GM12878 (cell line): ENCODE results near the gene LRRC56. TPM values are rescaled to one million over a fixed set of nuclear protein-coding genes. Genes with fewer than 3 reads are reported as not detected.

ENCODE experiments used
- BMI1 ChIP-seq: fragments of 450-650 bp; IDR thresholded peaks from 2 replicates; pipeline ENCODE4 v1.6.1; 2016; ENCODE audit warnings: mild to moderate bottlenecking, moderate library complexity, borderline replicate concordance
- CBFB ChIP-seq: IDR thresholded peaks from 2 replicates; pipeline ENCODE4 v1.6.1; 2016; ENCODE audit warnings: antibody characterized with exemption, low read depth
- CHD1 ChIP-seq: IDR thresholded peaks from 2 replicates; pipeline ENCODE4 v1.6.1; 2012; ENCODE audit warnings: low read depth, low read length, improper control_type of control experiment
- CREM ChIP-seq: IDR thresholded peaks from 2 replicates; pipeline ENCODE4 v1.6.1; 2014; ENCODE audit warnings: antibody characterized with exemption, low read depth
- CUX1 ChIP-seq: IDR thresholded peaks from 2 replicates; pipeline ENCODE4 v1.6.1; 2012; ENCODE audit warnings: improper control_type of control experiment, low read depth, low read length; ENCODE audit not compliant: insufficient replicate concordance
- DPF2 ChIP-seq: fragments of 450-650 bp; IDR thresholded peaks from 2 replicates; pipeline ENCODE4 v1.6.1; 2017; ENCODE audit warnings: mild to moderate bottlenecking
- ESRRA ChIP-seq: IDR thresholded peaks from 2 replicates; pipeline ENCODE4 v1.6.1; 2012; ENCODE audit warnings: mild to moderate bottlenecking, low read length, improper control_type of control experiment
- HDAC6 ChIP-seq: fragments of 200-600 bp; sonication (generic); IDR thresholded peaks from one replicate; pipeline ENCODE4 v1.8.0; 2017; ENCODE audit warnings: antibody characterized with exemption; ENCODE audit not compliant: unreplicated experiment
- MEF2B ChIP-seq: fragments of 450-650 bp; IDR thresholded peaks from 2 replicates; pipeline ENCODE4 v1.6.1; 2018; ENCODE audit warnings: mild to moderate bottlenecking, moderate library complexity; ENCODE audit not compliant: partially characterized antibody, poor library complexity, severe bottlenecking
- NFXL1 ChIP-seq: fragments of 450-650 bp; IDR thresholded peaks from 2 replicates; pipeline ENCODE4 v1.6.1; 2017; ENCODE audit warnings: antibody characterized with exemption, mild to moderate bottlenecking, borderline replicate concordance
- RFX5 ChIP-seq: IDR thresholded peaks from 2 replicates; pipeline ENCODE4 v1.6.1; 2011; ENCODE audit warnings: low read depth, low read length, improper control_type of control experiment
- SIN3A ChIP-seq: IDR thresholded peaks from 2 replicates; pipeline ENCODE4 v1.6.1; 2012; ENCODE audit warnings: low read depth, low read length, improper control_type of control experiment
- SP1 ChIP-seq: IDR thresholded peaks from one replicate; pipeline ENCODE4 v1.6.1; 2011; ENCODE audit warnings: low read depth, low read length
- SRF ChIP-seq, 2 experiments: IDR thresholded peaks; 2 replicates each; pipeline ENCODE4 v1.6.1; 2011; ENCODE audit warnings: low read depth in 2 of 2, low read length in 2 of 2, mild to moderate bottlenecking in 1 of 2, moderate library complexity in 1 of 2
- TARDBP ChIP-seq: IDR thresholded peaks from 2 replicates; pipeline ENCODE4 v1.6.1; 2016; ENCODE audit warnings: borderline replicate concordance
- YBX1 ChIP-seq: fragments of 450-650 bp; IDR thresholded peaks from 2 replicates; pipeline ENCODE4 v1.6.1; 2016; ENCODE audit warnings: antibody characterized with exemption
- ZZZ3 ChIP-seq: IDR thresholded peaks from 2 replicates; pipeline ENCODE4 v1.6.1; 2011; ENCODE audit warnings: low read depth; ENCODE audit not compliant: control insufficient read depth, insufficient read length
- polyA plus RNA-seq, 11 experiments: library from polyadenylated mRNA; depleted of rRNA in 4 of 11; unstranded in 6 of 11; stranded (reverse) in 5 of 11; fragments of >200 nt; fragmentation: Nextera tagmentation in 4 of 11; fragmentation: Illumina TruSeq in 1 of 11; extraction: Ambion mirVana in 4 of 11; extraction: Trizol in 1 of 11; gene quantifications; 1 replicate in 1 of 11; 2 replicates in 10 of 11; pipeline versions ENCODE4 v1.2.1 to v1.2.3, GENCODE V29; 2011 to 2016; ENCODE audit warnings: inconsistent platforms in 2 of 11, missing spikeins in 2 of 11, low read depth in 1 of 11
- total RNA-seq, 4 experiments: library from RNA; depleted of rRNA in 3 of 4; stranded (reverse); fragments of >200 nt in 3 of 4; fragmentation: Illumina TruSeq in 1 of 4; extraction: Trizol in 1 of 4; gene quantifications; 2 replicates each; pipeline versions ENCODE4 v1.2.1 to v1.2.3, GENCODE V29; 2013 to 2021
- TF ChIP-seq, protein P1 (sequence below): fragments of 450-650 bp; formaldehyde crosslinking; IDR thresholded peaks from 2 replicates; pipeline ENCODE4 v1.5.0; 2022; ENCODE audit warnings: mild to moderate bottlenecking, missing genetic modification characterization
- TF ChIP-seq, protein P2 (sequence below): fragments of 450-650 bp; IDR thresholded peaks from 2 replicates; pipeline ENCODE4 v1.6.1; 2014; ENCODE audit warnings: mild to moderate bottlenecking
- TF ChIP-seq, protein P3 (sequence below): fragments of 450-650 bp; IDR thresholded peaks from 2 replicates; pipeline ENCODE4 v1.6.1; 2016; ENCODE audit warnings: mild to moderate bottlenecking

LRRC56 gene
- total and polyA plus RNA-seq, 10 of the 15 experiments (the other 5 are each of a cell fraction or from before 2014, with no cell fraction given), result 0.02 to 1.9 (median 0.75) TPM; not detected in 1

- TF ChIP-seq, protein P1, sequence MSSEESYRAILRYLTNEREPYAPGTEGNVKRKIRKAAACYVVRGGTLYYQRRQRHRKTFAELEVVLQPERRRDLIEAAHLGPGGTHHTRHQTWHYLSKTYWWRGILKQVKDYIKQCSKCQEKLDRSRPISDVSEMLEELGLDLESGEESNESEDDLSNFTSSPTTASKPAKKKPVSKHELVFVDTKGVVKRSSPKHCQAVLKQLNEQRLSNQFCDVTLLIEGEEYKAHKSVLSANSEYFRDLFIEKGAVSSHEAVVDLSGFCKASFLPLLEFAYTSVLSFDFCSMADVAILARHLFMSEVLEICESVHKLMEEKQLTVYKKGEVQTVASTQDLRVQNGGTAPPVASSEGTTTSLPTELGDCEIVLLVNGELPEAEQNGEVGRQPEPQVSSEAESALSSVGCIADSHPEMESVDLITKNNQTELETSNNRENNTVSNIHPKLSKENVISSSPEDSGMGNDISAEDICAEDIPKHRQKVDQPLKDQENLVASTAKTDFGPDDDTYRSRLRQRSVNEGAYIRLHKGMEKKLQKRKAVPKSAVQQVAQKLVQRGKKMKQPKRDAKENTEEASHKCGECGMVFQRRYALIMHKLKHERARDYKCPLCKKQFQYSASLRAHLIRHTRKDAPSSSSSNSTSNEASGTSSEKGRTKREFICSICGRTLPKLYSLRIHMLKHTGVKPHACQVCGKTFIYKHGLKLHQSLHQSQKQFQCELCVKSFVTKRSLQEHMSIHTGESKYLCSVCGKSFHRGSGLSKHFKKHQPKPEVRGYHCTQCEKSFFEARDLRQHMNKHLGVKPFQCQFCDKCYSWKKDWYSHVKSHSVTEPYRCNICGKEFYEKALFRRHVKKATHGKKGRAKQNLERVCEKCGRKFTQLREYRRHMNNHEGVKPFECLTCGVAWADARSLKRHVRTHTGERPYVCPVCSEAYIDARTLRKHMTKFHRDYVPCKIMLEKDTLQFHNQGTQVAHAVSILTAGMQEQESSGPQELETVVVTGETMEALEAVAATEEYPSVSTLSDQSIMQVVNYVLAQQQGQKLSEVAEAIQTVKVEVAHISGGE (CRISPR knock-in tag), result no peak
- TF ChIP-seq, protein P2, sequence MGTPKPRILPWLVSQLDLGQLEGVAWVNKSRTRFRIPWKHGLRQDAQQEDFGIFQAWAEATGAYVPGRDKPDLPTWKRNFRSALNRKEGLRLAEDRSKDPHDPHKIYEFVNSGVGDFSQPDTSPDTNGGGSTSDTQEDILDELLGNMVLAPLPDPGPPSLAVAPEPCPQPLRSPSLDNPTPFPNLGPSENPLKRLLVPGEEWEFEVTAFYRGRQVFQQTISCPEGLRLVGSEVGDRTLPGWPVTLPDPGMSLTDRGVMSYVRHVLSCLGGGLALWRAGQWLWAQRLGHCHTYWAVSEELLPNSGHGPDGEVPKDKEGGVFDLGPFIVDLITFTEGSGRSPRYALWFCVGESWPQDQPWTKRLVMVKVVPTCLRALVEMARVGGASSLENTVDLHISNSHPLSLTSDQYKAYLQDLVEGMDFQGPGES, result peak; percentile 81
- TF ChIP-seq HDAC6 (no peak), YBX1 (no peak), BMI1 (no peak), SIN3A (0 out of 2 replicates have a peak, but pooled peaks have one; percentile 30), RFX5 (no peak; the same call in 1 of the 2 replicates), ZZZ3 (no peak), CREM (no peak), NFXL1 (no peak), CBFB (no peak), ESRRA (no peak), CHD1 (no peak), DPF2 (no peak), SP1 (peak; percentile 97), MEF2B (no peak), SRF (IDR thresholded peaks at IDR 0.05; ENCODE audit: low read depth in 2 of 2, low read length in 2 of 2) (no peak), CUX1 (no peak), TARDBP (no peak)
- TF ChIP-seq, protein P3, sequence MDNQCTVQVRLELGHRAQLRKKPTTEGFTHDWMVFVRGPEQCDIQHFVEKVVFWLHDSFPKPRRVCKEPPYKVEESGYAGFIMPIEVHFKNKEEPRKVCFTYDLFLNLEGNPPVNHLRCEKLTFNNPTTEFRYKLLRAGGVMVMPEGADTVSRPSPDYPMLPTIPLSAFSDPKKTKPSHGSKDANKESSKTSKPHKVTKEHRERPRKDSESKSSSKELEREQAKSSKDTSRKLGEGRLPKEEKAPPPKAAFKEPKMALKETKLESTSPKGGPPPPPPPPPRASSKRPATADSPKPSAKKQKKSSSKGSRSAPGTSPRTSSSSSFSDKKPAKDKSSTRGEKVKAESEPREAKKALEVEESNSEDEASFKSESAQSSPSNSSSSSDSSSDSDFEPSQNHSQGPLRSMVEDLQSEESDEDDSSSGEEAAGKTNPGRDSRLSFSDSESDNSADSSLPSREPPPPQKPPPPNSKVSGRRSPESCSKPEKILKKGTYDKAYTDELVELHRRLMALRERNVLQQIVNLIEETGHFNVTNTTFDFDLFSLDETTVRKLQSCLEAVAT, result peak; percentile 51
These were observed 23.2 kb downstream of the LRRC56 start, which contains the start of the genes LMNTD2 and RASSF7 (continued) for GRCh38 chr11:560305-561147.
